Osteocyte (in vitro differentiated cells): ENCODE data around the gene KCNN3. TPM values are rescaled to one million over a fixed set of nuclear protein-coding genes. Genes with fewer than 3 reads are reported as not detected.

Source experiments
- DNase-seq: peaks from one replicate; pipeline ENCODE4 v3.0.0; 2021; ENCODE audit warnings: mixed read lengths; ENCODE audit not compliant: unreplicated experiment; ENCODE audit errors: extremely low spot score
- H3K27ac Mint-ChIP-seq: one replicate; pipeline ENCODE4 v1.8.0; 2021; ENCODE audit warnings: mild to moderate bottlenecking, mixed read lengths; ENCODE audit not compliant: unreplicated experiment
- H3K27me3 Mint-ChIP-seq: one replicate; pipeline ENCODE4 v1.8.0; 2021; ENCODE audit warnings: mixed read lengths; ENCODE audit not compliant: unreplicated experiment
- H3K36me3 Mint-ChIP-seq: one replicate; pipeline ENCODE4 v1.8.0; 2021; ENCODE audit warnings: mixed read lengths; ENCODE audit not compliant: unreplicated experiment
- H3K4me1 Mint-ChIP-seq: one replicate; pipeline ENCODE4 v1.8.0; 2021; ENCODE audit warnings: mixed read lengths; ENCODE audit not compliant: unreplicated experiment
- H3K4me3 Mint-ChIP-seq: one replicate; pipeline ENCODE4 v1.8.0; 2021; ENCODE audit warnings: mild to moderate bottlenecking, moderate library complexity, mixed read lengths; ENCODE audit not compliant: unreplicated experiment
- H3K9me3 Mint-ChIP-seq: one replicate; pipeline ENCODE4 v1.8.0; 2021; ENCODE audit warnings: mixed read lengths; ENCODE audit not compliant: unreplicated experiment
- CTCF ChIP-seq: fragments of 200-600 bp; sonication (generic); IDR thresholded peaks from 2 replicates; pipeline ENCODE4 v1.5.0; 2021; ENCODE audit warnings: antibody characterized with exemption, mild to moderate bottlenecking, moderate library complexity
- total RNA-seq: library from RNA; stranded (reverse); gene quantifications from 2 replicates; pipeline ENCODE4 v1.2.1, GENCODE V29; 2021

Gene KCNN3
- total RNA-seq, 1 donor from 2014 or later: 0.16 TPM

GRCh38 chr1:154813300-154813816, 56.7 kb downstream of the KCNN3 start:
- peaks cover 27% of the 10 kb centered on the region for H3K4me1 Mint-ChIP-seq
- no peaks in the 10 kb centered on the region for H3K36me3 Mint-ChIP-seq

GRCh38 chr1:154812877-154813276, 57.2 kb downstream of the KCNN3 start:
- Mint-ChIP-seq H3K27ac (no peak overlapping the region), H3K27me3 (peaks cover 13% of the 10 kb centered on the region), H3K36me3 (no peaks in the 10 kb centered on the region), H3K9me3 (no peaks in the 10 kb centered on the region), H3K4me3 (no peak overlapping the region), H3K4me1 (peaks cover 27% of the 10 kb centered on the region)
- TF ChIP-seq CTCF: no peak
- no peak for DNase-seq

More at GRCh38 chr1:154813300-154813816, 56.7 kb downstream of the KCNN3 start:
- Mint-ChIP-seq H3K4me3 (no peak overlapping the region), H3K27me3 (peaks cover 8% of the 10 kb centered on the region), H3K27ac (peak overlapping the region; percentile 25), H3K9me3 (no peaks in the 10 kb centered on the region)
- TF ChIP-seq CTCF: no peak
- DNase-seq: no peak

DNA sequence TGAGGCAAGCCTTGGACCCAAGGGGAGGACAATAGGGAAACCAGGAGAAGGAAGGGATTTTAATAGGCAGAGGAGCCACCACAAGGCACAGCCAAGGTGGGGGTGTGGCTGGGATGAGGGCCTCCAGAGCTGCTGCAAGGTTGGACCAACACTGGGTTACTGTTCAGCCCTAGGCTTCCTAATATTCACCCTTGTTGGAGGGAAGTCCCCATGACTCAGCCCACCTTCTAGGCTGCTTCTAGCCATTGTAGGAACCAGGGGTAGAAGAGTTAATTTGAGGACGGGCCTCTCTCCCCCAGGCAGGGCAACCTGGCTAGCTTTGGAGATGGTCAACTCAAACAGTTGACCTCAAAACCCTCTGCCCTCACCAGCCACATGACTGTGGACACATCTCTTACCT, 59.5 kb downstream of the KCNN3 start:
- H3K36me3 Mint-ChIP-seq: no peaks in the 10 kb centered on the region
- TF ChIP-seq CTCF: no peak
- H3K4me1 Mint-ChIP-seq: peaks cover 19% of the 10 kb centered on the region
- DNase-seq: no peak
- H3K27me3 Mint-ChIP-seq: peaks cover 34% of the 10 kb centered on the region
- no peaks in the 10 kb centered on the region for H3K9me3 Mint-ChIP-seq
- H3K4me3 Mint-ChIP-seq: no peak overlapping the region
- H3K27ac Mint-ChIP-seq: no peak overlapping the region

GRCh38 chr1:154809436-154810413, 60.4 kb downstream of the KCNN3 start:
- Mint-ChIP-seq H3K27me3 (peaks cover 41% of the 10 kb centered on the region), H3K4me3 (no peak overlapping the region), H3K27ac (peak overlapping the region; percentile 51), H3K4me1 (peaks cover 19% of the 10 kb centered on the region), H3K36me3 (no peaks in the 10 kb centered on the region), H3K9me3 (no peaks in the 10 kb centered on the region)
- no peak for TF ChIP-seq CTCF
- no peak for DNase-seq

- no peak for DNase-seq
- H3K36me3 Mint-ChIP-seq: no peaks in the 10 kb centered on the region
- peaks cover 50% of the 10 kb centered on the region for H3K27me3 Mint-ChIP-seq
- peaks cover 19% of the 10 kb centered on the region for H3K4me1 Mint-ChIP-seq
- H3K27ac Mint-ChIP-seq: no peak overlapping the region
- TF ChIP-seq CTCF: no peak
- no peak overlapping the region for H3K4me3 Mint-ChIP-seq
- H3K9me3 Mint-ChIP-seq: no peaks in the 10 kb centered on the region
Observed at GRCh38 chr1:154808909-154809262, 61.2 kb downstream of the KCNN3 start.
